Cardiac fibroblast (primary cell): Measurements from ENCODE around the gene PTPRE.

ENCODE experiments used
- DNase-seq, 2 donors: peaks; one replicate each; pipeline versions ENCODE4 v3.0.0 to v3.0.0-alpha.2; 2010; ENCODE audit warnings: low read depth in 2 of 2
- H3K4me3 ChIP-seq, 2 donors: replicated peaks in 1 of 2; 1 replicate in 1 of 2; 2 replicates in 1 of 2; pipeline ENCODE4 v1.5.1; 2011; ENCODE audit warnings: low read depth in 2 of 2, low read length in 2 of 2, mild to moderate bottlenecking in 2 of 2, moderate library complexity in 1 of 2
- CTCF ChIP-seq: IDR thresholded peaks from one replicate; pipeline ENCODE4 v1.5.1; 2011; ENCODE audit warnings: low read depth, mild to moderate bottlenecking, low read length, inconsistent platforms

PTPRE gene

GRCh38 chr10:127875916-127876315 lies 31.0 kb upstream of the PTPRE start:
- no peak for DNase-seq
- TF ChIP-seq CTCF, result no peak
- H3K4me3 ChIP-seq, result no peak overlapping the region

GRCh38 chr10:127877116-127877515 lies 29.8 kb upstream of the PTPRE start:
- DNase-seq, result no peak
- TF ChIP-seq CTCF, result no peak
- H3K4me3 ChIP-seq, result no peak overlapping the region

- no peak overlapping the region for H3K4me3 ChIP-seq
- no peak for TF ChIP-seq CTCF
- DNase-seq, result no peak
These were observed 29.2 kb upstream of the PTPRE start for GRCh38 chr10:127877699-127878098.

- TF ChIP-seq CTCF, result no peak
- no peak overlapping the region for H3K4me3 ChIP-seq
- no peak for DNase-seq
These were observed 28.3 kb upstream of the PTPRE start for GRCh38 chr10:127878475-127879055.

- H3K4me3 ChIP-seq, result no peak overlapping the region
- no peak for DNase-seq
- no peak for TF ChIP-seq CTCF
These were observed 26.3 kb upstream of the PTPRE start for GRCh38 chr10:127880557-127880956.

GRCh38 chr10:127881262-127881661 lies 25.6 kb upstream of the PTPRE start:
- no peak for DNase-seq
- TF ChIP-seq CTCF, result no peak
- H3K4me3 ChIP-seq, result no peak overlapping the region

- H3K4me3 ChIP-seq, result no peak overlapping the region
- TF ChIP-seq CTCF, result no peak
- no peak for DNase-seq
These were observed 24.5 kb upstream of the PTPRE start for GRCh38 chr10:127882391-127882790.
